ENCODE data around the gene TMEM143. TPM values are rescaled to one million over a fixed set of nuclear protein-coding genes. Genes with fewer than 3 reads are reported as not detected.

The TMEM143 gene
- total and polyA plus RNA-seq, 10 of the 15 experiments (the other 5 are each of a cell fraction or from before 2014, with no cell fraction given): 1.5 to 19.5 (median 10.1) TPM

- Histone ChIP-seq H4K20me1 (ENCODE audit: control insufficient read depth, insufficient read depth) (no peaks in the 10 kb centered on the region), H2AFZ (ENCODE audit: control insufficient read depth, low read depth, low read length) (no peak overlapping the region), H3K27me3 (replicated peaks in 1 of 2; ENCODE audit: control insufficient read depth in 2 of 2, insufficient read depth in 2 of 2, low read length in 1 of 2) (no peaks in the 10 kb centered on the region), H3K9me3 (replicated peaks; ENCODE audit: control insufficient read depth, insufficient read depth, low read length) (no peaks in the 10 kb centered on the region), H3K79me2 (ENCODE audit: control insufficient read depth, insufficient read depth, low read length) (no peaks in the 10 kb centered on the region), H3K4me3 (no peak overlapping the region), H3K4me1 (ENCODE audit: control insufficient read depth, insufficient read depth, low read length) (no peaks in the 10 kb centered on the region), H3K27ac (ENCODE audit: control insufficient read depth, insufficient read depth) (no peak overlapping the region), H3K4me2 (ENCODE audit: control insufficient read depth, insufficient read depth) (no peak overlapping the region), H3K9ac (ENCODE audit: control insufficient read depth, insufficient read depth, low read length) (no peak overlapping the region), H3K36me3 (ENCODE audit: control insufficient read depth in 2 of 2, insufficient read depth in 2 of 2, low read length in 1 of 2) (peaks cover 9 to 17% of the 10 kb centered on the region in 2 experiments; a peak in 3 of 4 replicates)
- FAIRE-seq (no peak), ATAC-seq (no peak), DNase-seq (ENCODE audit: low read depth, low spot score) (no peak)
- intact Hi-C loops (cut with micrococcal nuclease; ENCODE audit: unreplicated experiment) (no loop called here), in situ Hi-C loops (cut with MboI) (no loop called here)
- WGBS (ENCODE audit: insufficient coverage, insufficient replicate concordance, low lambda C conversion rate, missing lambda C conversion rate): 98% methylated on average over 8 of the region's 8 CpGs
- no peak for TF ChIP-seq ZBTB33 (IDR thresholded peaks at IDR 0.05)
- no TSS peak for BruUV-seq (replicated peaks)
- ChIA-PET SMC1A (ENCODE audit: uncharacterized antibody, unreplicated experiment) (no interaction called here), POLR2A (no interaction called here), CTCF (no interaction called here), RAD21 (ENCODE audit: unreplicated experiment) (no interaction called here)
Observed at GRCh38 chr19:48382286-48382685, 18.5 kb upstream of the TMEM143 start.

- RAD21 ChIA-PET (ENCODE audit: unreplicated experiment): no interaction called here
- no peaks in the 10 kb centered on the region for H3K79me2 ChIP-seq (ENCODE audit: control insufficient read depth, insufficient read depth, low read length)
- H3K9ac ChIP-seq (ENCODE audit: control insufficient read depth, insufficient read depth, low read length): no peak overlapping the region
- no peak overlapping the region for H3K4me3 ChIP-seq
- WGBS (ENCODE audit: insufficient coverage, insufficient replicate concordance, low lambda C conversion rate, missing lambda C conversion rate): 97% methylated on average over 11 of the region's 11 CpGs
- no peaks in the 10 kb centered on the region for H4K20me1 ChIP-seq (ENCODE audit: control insufficient read depth, insufficient read depth)
- peaks cover 4 to 17% of the 10 kb centered on the region in 2 experiments; a peak in 3 of 4 replicates for H3K36me3 ChIP-seq (ENCODE audit: control insufficient read depth in 2 of 2, insufficient read depth in 2 of 2, low read length in 1 of 2)
- H3K4me1 ChIP-seq (ENCODE audit: control insufficient read depth, insufficient read depth, low read length): no peaks in the 10 kb centered on the region
- in situ Hi-C loops (cut with MboI) (no loop called here), intact Hi-C loops (cut with micrococcal nuclease; ENCODE audit: unreplicated experiment) (no loop called here)
- no peak for DNase-seq (ENCODE audit: low read depth, low spot score)
- FAIRE-seq: no peak
- no peak overlapping the region for H3K27ac ChIP-seq (ENCODE audit: control insufficient read depth, insufficient read depth)
- POLR2A ChIA-PET: no interaction called here
- ATAC-seq: no peak
- no peaks in the 10 kb centered on the region for H3K27me3 ChIP-seq (replicated peaks in 1 of 2; ENCODE audit: control insufficient read depth in 2 of 2, insufficient read depth in 2 of 2, low read length in 1 of 2)
- SMC1A ChIA-PET (ENCODE audit: uncharacterized antibody, unreplicated experiment): no interaction called here
- H3K9me3 ChIP-seq (replicated peaks; ENCODE audit: control insufficient read depth, insufficient read depth, low read length): no peaks in the 10 kb centered on the region
- no TSS peak for BruUV-seq (replicated peaks)
- CTCF ChIA-PET: interaction anchor here (0.6 to 2.5 kb wide), 2 partner anchors 10 to 67 kb away, joined by 3 to 10 read pairs; partner anchors contain the start of gene KDELR1
- no peak overlapping the region for H3K4me2 ChIP-seq (ENCODE audit: control insufficient read depth, insufficient read depth)
- H2AFZ ChIP-seq (ENCODE audit: control insufficient read depth, low read depth, low read length): no peak overlapping the region
- TF ChIP-seq SMAD1 (IDR thresholded peaks at IDR 0.05; ENCODE audit: low read depth, partially characterized antibody) (no peak), CBX5 (IDR thresholded peaks at IDR 0.05; ENCODE audit: low read depth) (no peak), ZNF24 (IDR thresholded peaks at IDR 0.05) (no peak), RFX5 (IDR thresholded peaks at IDR 0.05; ENCODE audit: low read depth, low read length) (no peak), ATF2 (IDR thresholded peaks at IDR 0.05; ENCODE audit: low read length) (no peak), RB1 (IDR thresholded peaks at IDR 0.05; ENCODE audit: borderline replicate concordance) (no peak), JUNB (IDR thresholded peaks at IDR 0.05) (no peak), JUND (IDR thresholded peaks at IDR 0.05; ENCODE audit: low read depth, low read length) (no peak), TBL1XR1 (IDR thresholded peaks at IDR 0.05; ENCODE audit: low read depth, low read length) (no peak), TARDBP (IDR thresholded peaks at IDR 0.05; ENCODE audit: borderline replicate concordance) (no peak), NR2F1 (conservative IDR thresholded peaks at IDR 0.05) (no peak), SPI1 (IDR thresholded peaks at IDR 0.05; ENCODE audit: borderline replicate concordance, insufficient read depth, low read depth, low read length) (no peak), TCF3 (IDR thresholded peaks at IDR 0.05; ENCODE audit: borderline replicate concordance, insufficient read depth, low read depth, low read length) (no peak)
Observed at GRCh38 chr19:48381178-48381950, 17.6 kb upstream of the TMEM143 start.

Data from GM12878 (cell line).